CD4-positive, alpha-beta T cell treated with Interleukin-2 at 100 ng/mL for 4 hours (primary cell): ENCODE data around the gene INPP5E.

Experiments
- DNase-seq: peaks from one replicate; pipeline ENCODE4 v3.0.0-alpha.2; 2020; ENCODE audit warnings: low spot score

INPP5E gene

GRCh38 chr9:136445799-136446198 is 6.2 kb upstream of the INPP5E start:
- DNase-seq: no peak

- DNase-seq: no peak
Measured at GRCh38 chr9:136444102-136444501, 4.5 kb upstream of the INPP5E start.

GRCh38 chr9:136443687-136444086 is 4.0 kb upstream of the INPP5E start:
- no peak for DNase-seq

GRCh38 chr9:136443087-136443486 is 3.4 kb upstream of the INPP5E start:
- no peak for DNase-seq

- DNase-seq: no peak
Measured at GRCh38 chr9:136442265-136442664, 2.6 kb upstream of the INPP5E start.

GRCh38 chr9:136441681-136442245 is 2.1 kb upstream of the INPP5E start:
- no peak for DNase-seq

GRCh38 chr9:136441191-136441680 is 1.6 kb upstream of the INPP5E start:
- no peak for DNase-seq

GRCh38 chr9:136438548-136439480 is 831 bp downstream of the INPP5E start:
- DNase-seq: peak; percentile 56

GRCh38 chr9:136437839-136438547 is 1.7 kb downstream of the INPP5E start:
- peak; percentile 11 for DNase-seq

GRCh38 chr9:136437430-136437829 is 2.2 kb downstream of the INPP5E start:
- no peak for DNase-seq

- DNase-seq: no peak
Measured at GRCh38 chr9:136436055-136436634, 3.5 kb downstream of the INPP5E start.

- DNase-seq: no peak
Measured at GRCh38 chr9:136434580-136435169, 5.0 kb downstream of the INPP5E start.

- DNase-seq: no peak
Measured at GRCh38 chr9:136433849-136434579, 5.6 kb downstream of the INPP5E start.

GRCh38 chr9:136433043-136433715 is 6.5 kb downstream of the INPP5E start:
- no peak for DNase-seq

GRCh38 chr9:136432591-136432990 is 7.1 kb downstream of the INPP5E start:
- DNase-seq: no peak

- DNase-seq: no peak
Measured at GRCh38 chr9:136431782-136432350, 7.8 kb downstream of the INPP5E start.

GRCh38 chr9:136430588-136431234 is 8.9 kb downstream of the INPP5E start:
- no peak for DNase-seq

GRCh38 chr9:136429683-136430491 is 9.8 kb downstream of the INPP5E start:
- no peak for DNase-seq

GRCh38 chr9:136429075-136429628 is 10.5 kb downstream of the INPP5E start:
- DNase-seq: no peak
